Liver (tissue), 9 donors: ENCODE results near the gene ASIC3. TPM values are rescaled to one million over a fixed set of nuclear protein-coding genes. Genes with fewer than 3 reads are reported as not detected.

ENCODE experiments used
- DNase-seq: peaks from one replicate; pipeline ENCODE4 v3.0.0-alpha.2; 2017; ENCODE audit warnings: low spot score
- H3K27ac ChIP-seq, 2 donors: one replicate each; pipeline ENCODE4 v1.7.0; 2013; ENCODE audit warnings: inconsistent platforms in 2 of 2, low read length in 2 of 2, control low read depth in 1 of 2, low read depth in 1 of 2, mild to moderate bottlenecking in 1 of 2
- H3K27me3 ChIP-seq, 4 donors: one replicate each; pipeline versions ENCODE4 v1.6.1 to v1.7.0; 2013; ENCODE audit warnings: low read length in 3 of 4, inconsistent platforms in 1 of 4, mild to moderate bottlenecking in 1 of 4, moderate library complexity in 1 of 4; ENCODE audit not compliant: control insufficient read depth in 4 of 4, insufficient read depth in 4 of 4
- H3K36me3 ChIP-seq, 4 donors: one replicate each; pipeline versions ENCODE4 v1.6.1 to v1.7.0; 2013; ENCODE audit warnings: low read length in 3 of 4, mild to moderate bottlenecking in 3 of 4, low read depth in 1 of 4, moderate library complexity in 1 of 4; ENCODE audit not compliant: control insufficient read depth in 4 of 4, insufficient read depth in 3 of 4
- H3K4me1 ChIP-seq, 4 donors: one replicate each; pipeline versions ENCODE4 v1.6.1 to v1.7.0; 2013; ENCODE audit warnings: low read length in 3 of 4, mild to moderate bottlenecking in 3 of 4, moderate library complexity in 1 of 4; ENCODE audit not compliant: control insufficient read depth in 4 of 4, insufficient read depth in 4 of 4
- H3K4me3 ChIP-seq, 3 donors: one replicate each; pipeline versions ENCODE4 v1.6.1 to v1.7.0; 2013; ENCODE audit warnings: low read length in 3 of 3, control low read depth in 1 of 3, low read depth in 1 of 3, mild to moderate bottlenecking in 1 of 3
- H3K9ac ChIP-seq, 2 donors: one replicate each; pipeline ENCODE4 v1.7.0; 2013; ENCODE audit warnings: low read length in 2 of 2, mild to moderate bottlenecking in 2 of 2, moderate library complexity in 2 of 2, control low read depth in 1 of 2, low read depth in 1 of 2
- H3K9me3 ChIP-seq, 4 donors: one replicate each; pipeline versions ENCODE4 v1.6.1 to v1.7.0; 2013; ENCODE audit warnings: low read length in 3 of 4; ENCODE audit not compliant: control insufficient read depth in 4 of 4
- EGR1 ChIP-seq, 2 donors: IDR thresholded peaks; 2 replicates each; pipeline ENCODE4 v1.6.1; 2016 to 2018; ENCODE audit warnings: antibody characterized with exemption in 2 of 2, low read depth in 2 of 2
- FOXA1 ChIP-seq: IDR thresholded peaks from 2 replicates; pipeline ENCODE4 v1.6.1; 2016; ENCODE audit warnings: antibody characterized with exemption
- FOXA2 ChIP-seq: IDR thresholded peaks from 2 replicates; pipeline ENCODE4 v1.6.1; 2016; ENCODE audit warnings: antibody characterized with exemption
- GABPA ChIP-seq, 2 donors: IDR thresholded peaks in 1 of 2; conservative IDR thresholded peaks in 1 of 2; 2 replicates each; pipeline ENCODE4 v1.6.1; 2016; ENCODE audit warnings: antibody characterized with exemption in 2 of 2, mild to moderate bottlenecking in 1 of 2, moderate library complexity in 1 of 2
- HNF4A ChIP-seq, 2 donors: conservative IDR thresholded peaks; 2 replicates each; pipeline ENCODE4 v1.6.1; 2016; ENCODE audit warnings: antibody characterized with exemption in 2 of 2, mild to moderate bottlenecking in 2 of 2
- JUND ChIP-seq, 2 donors: IDR thresholded peaks; 2 replicates each; pipeline ENCODE4 v1.6.1; 2016; ENCODE audit warnings: antibody characterized with exemption in 2 of 2
- NR2F2 ChIP-seq: IDR thresholded peaks from 2 replicates; pipeline ENCODE4 v1.6.1; 2016; ENCODE audit warnings: antibody characterized with exemption
- RAD21 ChIP-seq, 2 donors: IDR thresholded peaks; 2 replicates each; pipeline ENCODE4 v1.6.1; 2016; ENCODE audit warnings: antibody characterized with exemption in 2 of 2, mild to moderate bottlenecking in 2 of 2
- SP1 ChIP-seq: IDR thresholded peaks from 2 replicates; pipeline ENCODE4 v1.6.1; 2018; ENCODE audit warnings: antibody characterized with exemption, mild to moderate bottlenecking
- TAF1 ChIP-seq: conservative IDR thresholded peaks from 2 replicates; pipeline ENCODE4 v1.6.1; 2016; ENCODE audit warnings: antibody characterized with exemption, mild to moderate bottlenecking
- WGBS: extraction: QIAGEN DNeasy Blood & Tissue Kit; methylation state at CpG from one replicate; pipeline ENCODE4 v1.1.7; 2013; 5-methylcytosine and 5-hydroxymethylcytosine counted together
- polyA plus RNA-seq, 2 donors: library from polyadenylated mRNA; stranded (reverse) in 1 of 2; unstranded in 1 of 2; fragments of 200-250 nt in 1 of 2; fragments of >200 nt in 1 of 2; fragmentation: Nextera tagmentation in 1 of 2; extraction: Ambion mirVana in 1 of 2; gene quantifications; one replicate each; pipeline versions ENCODE4 v1.2.1 to v1.2.3, GENCODE V29; 2013 to 2015
- total RNA-seq, 2 donors: library from RNA; depleted of rRNA; stranded (reverse); fragments of >200 nt; gene quantifications; one replicate each; pipeline ENCODE4 v1.2.3, GENCODE V29; 2014
- TF ChIP-seq, protein P1 (sequence below): IDR thresholded peaks from 2 replicates; pipeline ENCODE4 v1.6.1; 2016; ENCODE audit warnings: antibody characterized with exemption
- TF ChIP-seq, protein P2 (sequence below): IDR thresholded peaks from 2 replicates; pipeline ENCODE4 v1.6.1; 2016; ENCODE audit warnings: antibody characterized with exemption
- TF ChIP-seq, protein P3 (sequence below): fragments of 150-350 bp; IDR thresholded peaks from 2 replicates; pipeline ENCODE4 v1.5.1; 2017; ENCODE audit warnings: improper control_type of control experiment, low read depth, low read length; ENCODE audit not compliant: missing input control
- TF ChIP-seq, protein P4 (sequence below): IDR thresholded peaks from 2 replicates; pipeline ENCODE4 v1.6.1; 2016; ENCODE audit warnings: antibody characterized with exemption
- TF ChIP-seq, protein P5 (sequence below): IDR thresholded peaks from 2 replicates; pipeline ENCODE4 v1.6.1; 2016; ENCODE audit warnings: antibody characterized with exemption, mild to moderate bottlenecking
- donor health status: healthy.
- donor health status: healthy.
- donor health status: healthy.
- donor health status: healthy.
- donor health status: healthy.

ASIC3 gene
- total and polyA plus RNA-seq, 4 donors, result 0.05 to 1.0 (median 0.39) TPM

DNA sequence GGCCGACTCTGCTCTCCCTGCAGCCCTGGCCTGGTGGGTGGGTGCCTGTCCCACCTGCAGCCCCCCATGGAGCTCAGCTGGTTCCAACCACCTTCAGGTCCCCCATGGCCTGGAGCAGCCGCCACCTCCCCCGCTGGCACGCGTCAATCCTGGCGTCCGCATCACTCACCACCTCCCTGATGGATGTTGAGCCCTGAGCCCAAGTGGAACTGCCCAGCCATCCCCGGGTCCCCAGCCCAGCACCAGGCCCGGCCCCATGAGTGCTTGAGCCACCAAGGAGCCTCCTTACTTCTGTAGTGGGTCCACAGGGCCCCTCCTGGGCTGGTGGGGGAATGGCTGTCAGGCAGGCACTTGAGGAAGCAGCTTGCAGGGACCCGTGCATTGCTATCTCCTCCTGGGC, 52.6 kb downstream of the ASIC3 start:
- H3K4me3 ChIP-seq, result no peak overlapping the region
- H3K9me3 ChIP-seq, result no peaks in the 10 kb centered on the region
- H3K9ac ChIP-seq, result no peak overlapping the region
- DNase-seq, result no peak
- TF ChIP-seq, protein P1, sequence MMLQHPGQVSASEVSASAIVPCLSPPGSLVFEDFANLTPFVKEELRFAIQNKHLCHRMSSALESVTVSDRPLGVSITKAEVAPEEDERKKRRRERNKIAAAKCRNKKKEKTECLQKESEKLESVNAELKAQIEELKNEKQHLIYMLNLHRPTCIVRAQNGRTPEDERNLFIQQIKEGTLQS, result no peak
- TF ChIP-seq, protein P2, sequence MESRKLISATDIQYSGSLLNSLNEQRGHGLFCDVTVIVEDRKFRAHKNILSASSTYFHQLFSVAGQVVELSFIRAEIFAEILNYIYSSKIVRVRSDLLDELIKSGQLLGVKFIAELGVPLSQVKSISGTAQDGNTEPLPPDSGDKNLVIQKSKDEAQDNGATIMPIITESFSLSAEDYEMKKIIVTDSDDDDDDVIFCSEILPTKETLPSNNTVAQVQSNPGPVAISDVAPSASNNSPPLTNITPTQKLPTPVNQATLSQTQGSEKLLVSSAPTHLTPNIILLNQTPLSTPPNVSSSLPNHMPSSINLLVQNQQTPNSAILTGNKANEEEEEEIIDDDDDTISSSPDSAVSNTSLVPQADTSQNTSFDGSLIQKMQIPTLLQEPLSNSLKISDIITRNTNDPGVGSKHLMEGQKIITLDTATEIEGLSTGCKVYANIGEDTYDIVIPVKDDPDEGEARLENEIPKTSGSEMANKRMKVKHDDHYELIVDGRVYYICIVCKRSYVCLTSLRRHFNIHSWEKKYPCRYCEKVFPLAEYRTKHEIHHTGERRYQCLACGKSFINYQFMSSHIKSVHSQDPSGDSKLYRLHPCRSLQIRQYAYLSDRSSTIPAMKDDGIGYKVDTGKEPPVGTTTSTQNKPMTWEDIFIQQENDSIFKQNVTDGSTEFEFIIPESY, result no peak
- TF ChIP-seq FOXA2 (no peak), SP1 (no peak), FOXA1 (no peak), JUND (IDR thresholded peaks at IDR 0.05) (no peak), HNF4A (conservative IDR thresholded peaks at IDR 0.05) (no peak), NR2F2 (no peak), EGR1 (IDR thresholded peaks at IDR 0.05; ENCODE audit: low read depth in 2 of 2) (no peak), TAF1 (no peak), RAD21 (IDR thresholded peaks at IDR 0.05) (no peak), GABPA (IDR thresholded peaks at IDR 0.05 in 1 of 2, conservative IDR thresholded peaks at IDR 0.05 in 1 of 2) (no peak)
- TF ChIP-seq, protein P3, sequence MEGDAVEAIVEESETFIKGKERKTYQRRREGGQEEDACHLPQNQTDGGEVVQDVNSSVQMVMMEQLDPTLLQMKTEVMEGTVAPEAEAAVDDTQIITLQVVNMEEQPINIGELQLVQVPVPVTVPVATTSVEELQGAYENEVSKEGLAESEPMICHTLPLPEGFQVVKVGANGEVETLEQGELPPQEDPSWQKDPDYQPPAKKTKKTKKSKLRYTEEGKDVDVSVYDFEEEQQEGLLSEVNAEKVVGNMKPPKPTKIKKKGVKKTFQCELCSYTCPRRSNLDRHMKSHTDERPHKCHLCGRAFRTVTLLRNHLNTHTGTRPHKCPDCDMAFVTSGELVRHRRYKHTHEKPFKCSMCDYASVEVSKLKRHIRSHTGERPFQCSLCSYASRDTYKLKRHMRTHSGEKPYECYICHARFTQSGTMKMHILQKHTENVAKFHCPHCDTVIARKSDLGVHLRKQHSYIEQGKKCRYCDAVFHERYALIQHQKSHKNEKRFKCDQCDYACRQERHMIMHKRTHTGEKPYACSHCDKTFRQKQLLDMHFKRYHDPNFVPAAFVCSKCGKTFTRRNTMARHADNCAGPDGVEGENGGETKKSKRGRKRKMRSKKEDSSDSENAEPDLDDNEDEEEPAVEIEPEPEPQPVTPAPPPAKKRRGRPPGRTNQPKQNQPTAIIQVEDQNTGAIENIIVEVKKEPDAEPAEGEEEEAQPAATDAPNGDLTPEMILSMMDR, result no peak
- TF ChIP-seq, protein P4, sequence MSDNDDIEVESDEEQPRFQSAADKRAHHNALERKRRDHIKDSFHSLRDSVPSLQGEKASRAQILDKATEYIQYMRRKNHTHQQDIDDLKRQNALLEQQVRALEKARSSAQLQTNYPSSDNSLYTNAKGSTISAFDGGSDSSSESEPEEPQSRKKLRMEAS, result no peak
- TF ChIP-seq, protein P5, sequence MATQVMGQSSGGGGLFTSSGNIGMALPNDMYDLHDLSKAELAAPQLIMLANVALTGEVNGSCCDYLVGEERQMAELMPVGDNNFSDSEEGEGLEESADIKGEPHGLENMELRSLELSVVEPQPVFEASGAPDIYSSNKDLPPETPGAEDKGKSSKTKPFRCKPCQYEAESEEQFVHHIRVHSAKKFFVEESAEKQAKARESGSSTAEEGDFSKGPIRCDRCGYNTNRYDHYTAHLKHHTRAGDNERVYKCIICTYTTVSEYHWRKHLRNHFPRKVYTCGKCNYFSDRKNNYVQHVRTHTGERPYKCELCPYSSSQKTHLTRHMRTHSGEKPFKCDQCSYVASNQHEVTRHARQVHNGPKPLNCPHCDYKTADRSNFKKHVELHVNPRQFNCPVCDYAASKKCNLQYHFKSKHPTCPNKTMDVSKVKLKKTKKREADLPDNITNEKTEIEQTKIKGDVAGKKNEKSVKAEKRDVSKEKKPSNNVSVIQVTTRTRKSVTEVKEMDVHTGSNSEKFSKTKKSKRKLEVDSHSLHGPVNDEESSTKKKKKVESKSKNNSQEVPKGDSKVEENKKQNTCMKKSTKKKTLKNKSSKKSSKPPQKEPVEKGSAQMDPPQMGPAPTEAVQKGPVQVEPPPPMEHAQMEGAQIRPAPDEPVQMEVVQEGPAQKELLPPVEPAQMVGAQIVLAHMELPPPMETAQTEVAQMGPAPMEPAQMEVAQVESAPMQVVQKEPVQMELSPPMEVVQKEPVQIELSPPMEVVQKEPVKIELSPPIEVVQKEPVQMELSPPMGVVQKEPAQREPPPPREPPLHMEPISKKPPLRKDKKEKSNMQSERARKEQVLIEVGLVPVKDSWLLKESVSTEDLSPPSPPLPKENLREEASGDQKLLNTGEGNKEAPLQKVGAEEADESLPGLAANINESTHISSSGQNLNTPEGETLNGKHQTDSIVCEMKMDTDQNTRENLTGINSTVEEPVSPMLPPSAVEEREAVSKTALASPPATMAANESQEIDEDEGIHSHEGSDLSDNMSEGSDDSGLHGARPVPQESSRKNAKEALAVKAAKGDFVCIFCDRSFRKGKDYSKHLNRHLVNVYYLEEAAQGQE, result no peak
- H3K27me3 ChIP-seq, result no peaks in the 10 kb centered on the region
- 94% methylated on average over 10 of the region's 10 CpGs for WGBS
- H3K27ac ChIP-seq, result no peak overlapping the region
- peaks cover 0 to 4% (median 1%) of the 10 kb centered on the region in 4 donors for H3K36me3 ChIP-seq
- H3K4me1 ChIP-seq, result no peaks in the 10 kb centered on the region
